ENCODE results near the gene MTHFD1L. TPM values are rescaled to one million over a fixed set of nuclear protein-coding genes. Genes with fewer than 3 reads are reported as not detected.

MTHFD1L gene
- total RNA-seq, 2 donors from 2014 or later = 13.0 to 19.1 TPM

DNA sequence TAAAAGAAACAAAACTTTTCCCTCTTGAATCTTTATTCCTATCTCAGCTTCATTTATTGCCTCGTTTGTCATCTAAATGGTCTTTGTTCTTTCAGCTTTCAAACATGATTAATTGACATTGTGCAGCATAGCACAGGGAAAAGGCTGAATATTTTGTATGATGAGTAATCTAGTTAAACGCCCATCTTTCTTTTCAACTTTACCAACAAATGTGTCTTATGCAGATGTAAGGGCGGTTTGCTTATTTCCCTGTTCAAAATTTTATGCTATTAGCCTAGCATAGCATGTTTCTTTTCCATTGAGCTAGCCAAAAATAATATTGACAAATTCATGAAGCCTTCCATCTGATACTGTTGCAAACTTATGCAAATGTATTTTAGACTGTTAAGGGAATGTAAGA lies 197.8 kb downstream of the MTHFD1L start:
- 7 to 22% methylated on average over 3 of the region's 3 CpGs for WGBS, 2 donors
- no peak overlapping the region for H3K4me3 ChIP-seq
- H3K9me3 ChIP-seq = no peaks in the 10 kb centered on the region
- peaks cover 22% of the 10 kb centered on the region for H3K4me1 ChIP-seq
- no peak overlapping the region for H3K27ac ChIP-seq
- H3K36me3 ChIP-seq (replicated peaks in 1 of 2; ENCODE audit: insufficient read depth in 1 of 2, low read depth in 2 of 2) = no peaks in the 10 kb centered on the region
- H3K27me3 ChIP-seq = no peaks in the 10 kb centered on the region
- no peak for TF ChIP-seq POLR2A (IDR thresholded peaks at IDR 0.05)
- TF ChIP-seq, protein P1, sequence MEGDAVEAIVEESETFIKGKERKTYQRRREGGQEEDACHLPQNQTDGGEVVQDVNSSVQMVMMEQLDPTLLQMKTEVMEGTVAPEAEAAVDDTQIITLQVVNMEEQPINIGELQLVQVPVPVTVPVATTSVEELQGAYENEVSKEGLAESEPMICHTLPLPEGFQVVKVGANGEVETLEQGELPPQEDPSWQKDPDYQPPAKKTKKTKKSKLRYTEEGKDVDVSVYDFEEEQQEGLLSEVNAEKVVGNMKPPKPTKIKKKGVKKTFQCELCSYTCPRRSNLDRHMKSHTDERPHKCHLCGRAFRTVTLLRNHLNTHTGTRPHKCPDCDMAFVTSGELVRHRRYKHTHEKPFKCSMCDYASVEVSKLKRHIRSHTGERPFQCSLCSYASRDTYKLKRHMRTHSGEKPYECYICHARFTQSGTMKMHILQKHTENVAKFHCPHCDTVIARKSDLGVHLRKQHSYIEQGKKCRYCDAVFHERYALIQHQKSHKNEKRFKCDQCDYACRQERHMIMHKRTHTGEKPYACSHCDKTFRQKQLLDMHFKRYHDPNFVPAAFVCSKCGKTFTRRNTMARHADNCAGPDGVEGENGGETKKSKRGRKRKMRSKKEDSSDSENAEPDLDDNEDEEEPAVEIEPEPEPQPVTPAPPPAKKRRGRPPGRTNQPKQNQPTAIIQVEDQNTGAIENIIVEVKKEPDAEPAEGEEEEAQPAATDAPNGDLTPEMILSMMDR (IDR thresholded peaks at IDR 0.05) = no peak
- DNase-seq (no peak), ATAC-seq (no peak)
- intact Hi-C loops (cut with DNase I) = no loop called here

DNA sequence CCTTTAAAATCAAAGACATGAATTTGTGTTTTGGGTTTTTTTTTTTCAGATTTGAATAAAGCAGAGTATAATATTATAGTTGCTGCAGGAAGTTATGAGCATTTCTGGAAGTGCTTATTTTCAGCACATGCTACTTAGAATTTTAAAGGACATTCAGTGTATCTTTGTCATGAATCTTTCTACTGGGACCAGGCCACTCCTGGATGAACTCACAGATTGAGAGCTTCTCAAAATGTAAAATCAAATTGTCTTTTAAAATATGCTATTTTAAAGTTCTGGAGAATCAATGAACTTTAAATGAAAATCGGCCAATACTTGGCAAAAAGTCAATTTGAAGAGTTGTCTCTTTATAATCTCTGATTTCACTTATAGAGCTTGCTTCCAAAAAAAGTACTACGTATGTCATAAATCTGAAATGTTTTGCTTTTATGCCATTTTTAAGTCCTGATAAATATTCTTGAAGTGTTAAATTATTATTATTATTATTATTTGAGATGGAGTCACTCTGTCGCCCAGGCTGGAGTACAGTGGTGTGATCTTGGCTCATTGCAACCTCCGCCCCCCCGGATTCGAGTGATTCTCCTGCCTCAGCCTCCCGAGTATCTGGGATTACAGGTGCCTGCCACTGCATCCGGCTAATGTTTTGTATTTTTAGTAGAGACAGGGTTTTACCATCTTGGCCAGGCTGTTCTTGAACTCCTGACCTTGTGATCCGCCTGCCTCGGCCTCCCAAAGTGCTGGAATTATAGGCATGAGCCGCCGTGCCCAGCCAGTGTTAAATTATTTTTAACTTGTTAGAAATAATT lies 198.5 kb downstream of the MTHFD1L start:
- ATAC-seq (no peak), DNase-seq (no peak)
- Histone ChIP-seq H3K9me3 (no peaks in the 10 kb centered on the region), H3K36me3 (replicated peaks in 1 of 2; ENCODE audit: insufficient read depth in 1 of 2, low read depth in 2 of 2) (no peaks in the 10 kb centered on the region), H3K27ac (no peak overlapping the region), H3K27me3 (no peaks in the 10 kb centered on the region), H3K4me3 (no peak overlapping the region), H3K4me1 (peaks cover 23% of the 10 kb centered on the region)
- TF ChIP-seq, protein P1 (IDR thresholded peaks at IDR 0.05) = no peak
- no peak for TF ChIP-seq POLR2A (IDR thresholded peaks at IDR 0.05)
- 82 to 94% methylated on average over 12 of the region's 12 CpGs for WGBS, 2 donors
- intact Hi-C loops (cut with DNase I) = no loop called here

DNA sequence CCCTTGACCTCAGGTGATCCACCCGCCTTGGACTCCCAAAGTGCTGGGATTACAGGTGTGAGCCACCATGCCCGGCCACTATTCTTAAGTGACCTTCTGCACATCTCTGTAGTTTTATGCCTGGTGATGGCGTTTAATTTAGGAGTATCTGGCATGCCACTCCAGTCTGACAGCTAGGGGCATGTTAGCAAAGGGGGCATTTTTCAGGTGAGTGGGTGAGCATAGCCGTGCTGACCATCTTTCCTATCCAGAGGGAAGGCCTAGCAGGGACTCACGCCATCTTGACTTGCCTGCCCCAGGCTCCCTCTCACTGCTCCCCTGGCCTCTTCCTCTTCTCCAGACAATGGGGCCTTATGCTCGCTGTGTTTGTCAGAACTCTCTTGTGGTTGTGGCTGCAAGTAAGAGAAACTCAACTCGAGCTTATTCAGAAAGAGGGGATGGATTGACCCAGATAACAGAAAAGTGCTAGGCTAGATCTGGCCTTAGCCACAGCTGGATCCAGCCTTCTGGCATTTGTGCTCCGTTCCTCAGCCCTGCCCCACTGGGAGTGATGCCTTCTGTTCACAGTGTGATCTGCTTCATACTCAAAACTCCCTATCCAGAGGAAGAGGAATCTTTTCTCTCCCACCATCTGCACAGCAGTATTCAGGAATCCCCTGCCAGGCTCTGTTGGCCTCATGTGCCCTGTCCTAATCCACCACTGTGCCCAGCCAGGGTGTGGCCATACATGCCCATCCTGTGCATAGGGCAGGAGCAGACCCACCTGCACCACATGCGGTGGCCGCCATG lies 199.7 kb downstream of the MTHFD1L start:
- Histone ChIP-seq H3K9me3 (no peaks in the 10 kb centered on the region), H3K4me3 (no peak overlapping the region), H3K4me1 (peaks cover 23% of the 10 kb centered on the region), H3K27ac (no peak overlapping the region), H3K27me3 (no peaks in the 10 kb centered on the region), H3K36me3 (replicated peaks in 1 of 2; ENCODE audit: insufficient read depth in 1 of 2, low read depth in 2 of 2) (no peaks in the 10 kb centered on the region)
- no peak for TF ChIP-seq POLR2A (IDR thresholded peaks at IDR 0.05)
- TF ChIP-seq, protein P1 (IDR thresholded peaks at IDR 0.05) = no peak
- DNase-seq (no peak), ATAC-seq (no peak)
- intact Hi-C loops (cut with DNase I) = no loop called here
- WGBS, 2 donors = 87 to 94% methylated on average over 8 to 10 of the region's 10 CpGs

DNA sequence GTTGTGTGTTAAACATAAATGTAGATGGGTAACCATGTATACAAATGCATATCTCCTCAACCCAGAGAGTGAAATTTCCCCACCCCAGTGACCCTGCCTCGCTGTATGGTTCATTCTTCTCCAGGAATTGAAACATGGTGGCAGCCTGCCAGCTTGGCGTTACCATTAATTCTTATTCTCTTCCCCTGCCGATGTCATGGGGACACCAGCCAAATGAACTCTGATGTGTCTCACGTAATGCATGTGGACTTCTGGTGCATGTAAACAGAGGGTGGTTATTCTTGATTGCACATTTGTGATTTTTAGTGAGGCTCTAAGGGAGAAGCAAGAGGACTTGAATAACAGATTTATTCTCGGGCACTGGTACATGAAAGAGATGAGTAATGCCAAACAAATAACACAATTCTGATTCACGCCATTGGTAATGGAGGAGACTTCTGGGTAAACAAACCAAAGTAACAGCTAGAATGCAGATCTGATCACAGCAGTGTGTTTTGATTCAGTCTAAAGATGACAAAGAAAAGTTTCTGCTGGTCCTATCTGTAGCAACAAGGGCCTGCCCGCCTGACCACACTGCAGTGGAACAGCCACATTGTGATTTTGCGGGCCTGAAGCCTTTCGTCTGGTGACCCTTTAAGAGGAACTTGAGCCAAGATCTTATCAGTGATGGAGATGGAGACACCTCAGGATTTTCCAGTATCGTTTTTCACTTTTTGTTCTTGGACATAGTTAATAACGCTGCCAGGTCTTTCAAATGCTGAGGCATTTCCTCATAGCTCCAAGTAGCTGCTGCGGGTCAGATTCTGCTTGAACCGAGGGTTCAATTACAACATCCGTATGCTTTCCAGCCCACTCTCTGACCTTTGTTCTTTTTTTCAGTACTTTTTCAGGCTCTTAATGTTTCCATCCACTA lies 202.4 kb downstream of the MTHFD1L start:
- Histone ChIP-seq H3K27me3 (no peaks in the 10 kb centered on the region), H3K36me3 (replicated peaks in 1 of 2; ENCODE audit: insufficient read depth in 1 of 2, low read depth in 2 of 2) (no peaks in the 10 kb centered on the region), H3K4me3 (no peak overlapping the region), H3K27ac (peak overlapping the region; percentile 12 to 60 (median 36)), H3K4me1 (peaks cover 22% of the 10 kb centered on the region), H3K9me3 (no peaks in the 10 kb centered on the region)
- 55 to 59% methylated on average over 14 of the region's 14 CpGs for WGBS, 2 donors
- ATAC-seq (peak; percentile 64), DNase-seq (peak; percentile 26 to 52 (median 48))
- TF ChIP-seq, protein P1 (IDR thresholded peaks at IDR 0.05) = no peak
- TF ChIP-seq POLR2A (IDR thresholded peaks at IDR 0.05) = no peak
- intact Hi-C loops (cut with DNase I) = no loop called here

Data from body of pancreas (tissue), 4 donors.